Osteoblast (primary cell): Measurements from ENCODE around the gene TMEM234. TPM values are rescaled to one million over a fixed set of nuclear protein-coding genes. Genes with fewer than 3 reads are reported as not detected.

Experiments
- DNase-seq: peaks from one replicate; pipeline ENCODE4 v3.0.0; 2011; ENCODE audit warnings: low spot score, mixed read lengths; ENCODE audit not compliant: insufficient read length; ENCODE audit errors: missing footprints
- H2AFZ ChIP-seq: 2 replicates; pipeline ENCODE4 v1.6.0; 2011; ENCODE audit warnings: mild to moderate bottlenecking, low read length
- H3K27ac ChIP-seq: 2 replicates; pipeline ENCODE4 v1.5.1; 2011; ENCODE audit warnings: mild to moderate bottlenecking, low read depth, low read length, moderate library complexity
- H3K27me3 ChIP-seq: 2 replicates; pipeline ENCODE4 v1.6.0; 2012; ENCODE audit warnings: mild to moderate bottlenecking, control low read depth, inconsistent platforms, low read length, moderate library complexity; ENCODE audit not compliant: insufficient read depth
- H3K36me3 ChIP-seq: 2 replicates; pipeline ENCODE4 v1.5.1; 2011; ENCODE audit warnings: mild to moderate bottlenecking, low read length, control low read depth, moderate library complexity; ENCODE audit not compliant: insufficient read depth
- H3K4me1 ChIP-seq: 2 replicates; pipeline ENCODE4 v1.5.1; 2011; ENCODE audit warnings: mild to moderate bottlenecking, low read length, control low read depth, moderate library complexity; ENCODE audit not compliant: insufficient read depth
- H3K4me2 ChIP-seq: 2 replicates; pipeline ENCODE4 v1.6.0; 2011; ENCODE audit warnings: mild to moderate bottlenecking, low read length; ENCODE audit not compliant: insufficient read depth
- H3K4me3 ChIP-seq: fragments of 200-600 bp; sonication (generic); 3 replicates; pipeline ENCODE4 v1.5.1; 2012; ENCODE audit warnings: mild to moderate bottlenecking, low read length, inconsistent platforms; ENCODE audit not compliant: insufficient read depth
- H3K79me2 ChIP-seq: 2 replicates; pipeline ENCODE4 v1.6.0; 2012; ENCODE audit warnings: mild to moderate bottlenecking, low read length, control low read depth, inconsistent platforms; ENCODE audit not compliant: insufficient read depth
- H3K9me3 ChIP-seq: 2 replicates; pipeline ENCODE4 v1.5.1; 2011; ENCODE audit warnings: low read depth, low read length, control low read depth
- H4K20me1 ChIP-seq: 2 replicates; pipeline ENCODE4 v1.6.0; 2012; ENCODE audit warnings: mild to moderate bottlenecking, low read length, control low read depth; ENCODE audit not compliant: insufficient read depth
- total RNA-seq: library from RNA; depleted of rRNA; stranded (reverse); fragments of >200 nt; gene quantifications from 2 replicates; pipeline ENCODE4 v1.2.3, GENCODE V29; 2012
- TF ChIP-seq, protein P1 (sequence below): IDR thresholded peaks from 2 replicates; pipeline ENCODE4 v1.5.1; 2011; ENCODE audit warnings: mild to moderate bottlenecking, low read depth, low read length, moderate library complexity; ENCODE audit errors: extremely low read depth

The TMEM234 gene
- total RNA-seq, 1 donor, result 24.2 TPM

DNA sequence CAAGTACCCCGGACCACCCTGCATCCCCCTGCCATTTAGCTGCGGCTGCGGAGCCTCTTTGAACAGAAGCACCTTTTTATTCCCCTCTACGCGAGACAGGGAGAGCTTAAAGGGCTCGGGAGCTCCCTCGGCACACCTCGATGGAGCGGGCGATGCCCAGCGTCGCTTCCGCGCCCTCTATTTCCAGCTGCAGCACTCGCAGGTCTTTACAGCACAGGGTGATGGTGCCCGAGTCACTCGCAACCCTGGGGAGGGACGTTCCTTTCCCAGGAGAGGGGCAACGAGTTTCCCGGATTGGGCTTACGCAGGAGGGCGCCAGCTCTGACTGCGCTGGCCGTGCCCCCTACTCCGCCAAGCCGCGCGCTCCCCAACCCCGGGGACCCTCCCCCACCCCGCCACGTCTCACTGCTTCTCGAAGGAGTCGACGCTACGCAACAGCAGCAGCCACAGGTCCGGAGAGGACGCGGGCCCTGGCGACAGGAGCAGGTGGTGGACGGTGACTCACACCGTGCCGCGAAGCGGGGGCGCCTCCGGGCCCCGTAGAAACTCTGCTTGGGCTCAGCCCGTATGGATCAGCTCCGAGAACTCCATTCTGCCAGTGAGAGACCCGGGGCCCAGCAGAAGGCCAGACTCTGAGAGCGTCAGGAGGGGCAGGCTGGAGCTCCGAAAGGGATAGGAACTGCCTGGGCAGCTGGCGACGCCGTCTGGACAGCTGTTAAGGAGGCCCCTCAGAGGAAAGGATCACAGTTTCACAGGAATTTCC, 19.0 kb upstream of the TMEM234 start:
- H3K4me2 ChIP-seq, result peak overlapping the region; percentile 94
- H2AFZ ChIP-seq, result peak overlapping the region; percentile 92
- H3K27ac ChIP-seq, result peak overlapping the region; percentile 37
- TF ChIP-seq, protein P1, sequence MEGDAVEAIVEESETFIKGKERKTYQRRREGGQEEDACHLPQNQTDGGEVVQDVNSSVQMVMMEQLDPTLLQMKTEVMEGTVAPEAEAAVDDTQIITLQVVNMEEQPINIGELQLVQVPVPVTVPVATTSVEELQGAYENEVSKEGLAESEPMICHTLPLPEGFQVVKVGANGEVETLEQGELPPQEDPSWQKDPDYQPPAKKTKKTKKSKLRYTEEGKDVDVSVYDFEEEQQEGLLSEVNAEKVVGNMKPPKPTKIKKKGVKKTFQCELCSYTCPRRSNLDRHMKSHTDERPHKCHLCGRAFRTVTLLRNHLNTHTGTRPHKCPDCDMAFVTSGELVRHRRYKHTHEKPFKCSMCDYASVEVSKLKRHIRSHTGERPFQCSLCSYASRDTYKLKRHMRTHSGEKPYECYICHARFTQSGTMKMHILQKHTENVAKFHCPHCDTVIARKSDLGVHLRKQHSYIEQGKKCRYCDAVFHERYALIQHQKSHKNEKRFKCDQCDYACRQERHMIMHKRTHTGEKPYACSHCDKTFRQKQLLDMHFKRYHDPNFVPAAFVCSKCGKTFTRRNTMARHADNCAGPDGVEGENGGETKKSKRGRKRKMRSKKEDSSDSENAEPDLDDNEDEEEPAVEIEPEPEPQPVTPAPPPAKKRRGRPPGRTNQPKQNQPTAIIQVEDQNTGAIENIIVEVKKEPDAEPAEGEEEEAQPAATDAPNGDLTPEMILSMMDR, result no peak
- H3K9me3 ChIP-seq, result no peaks in the 10 kb centered on the region
- H3K4me3 ChIP-seq, result peak overlapping the region; percentile 81
- DNase-seq, result peak; percentile 91
- H3K4me1 ChIP-seq, result peaks cover 16% of the 10 kb centered on the region
- H4K20me1 ChIP-seq, result no peaks in the 10 kb centered on the region
- H3K79me2 ChIP-seq, result no peaks in the 10 kb centered on the region
- H3K27me3 ChIP-seq, result no peaks in the 10 kb centered on the region
- no peaks in the 10 kb centered on the region for H3K36me3 ChIP-seq

GRCh38 chr1:32240140-32240951, 18.2 kb upstream of the TMEM234 start:
- peak overlapping the region; percentile 94 for H3K4me2 ChIP-seq
- no peaks in the 10 kb centered on the region for H3K79me2 ChIP-seq
- TF ChIP-seq, protein P1, result no peak
- peak overlapping the region; percentile 37 for H3K27ac ChIP-seq
- no peaks in the 10 kb centered on the region for H4K20me1 ChIP-seq
- peak overlapping the region; percentile 81 for H3K4me3 ChIP-seq
- DNase-seq, result peak; percentile 84
- H3K27me3 ChIP-seq, result no peaks in the 10 kb centered on the region
- H3K36me3 ChIP-seq, result no peaks in the 10 kb centered on the region
- H2AFZ ChIP-seq, result peak overlapping the region; percentile 92
- H3K4me1 ChIP-seq, result peaks cover 24% of the 10 kb centered on the region
- H3K9me3 ChIP-seq, result no peaks in the 10 kb centered on the region

GRCh38 chr1:32239790-32240139, 17.6 kb upstream of the TMEM234 start:
- DNase-seq, result no peak
- no peak overlapping the region for H3K27ac ChIP-seq
- TF ChIP-seq, protein P1, result no peak
- H3K36me3 ChIP-seq, result no peaks in the 10 kb centered on the region
- H3K4me3 ChIP-seq, result peak overlapping the region; percentile 81
- no peaks in the 10 kb centered on the region for H3K79me2 ChIP-seq
- H3K4me1 ChIP-seq, result peaks cover 27% of the 10 kb centered on the region
- peak overlapping the region; percentile 94 for H3K4me2 ChIP-seq
- no peaks in the 10 kb centered on the region for H4K20me1 ChIP-seq
- no peaks in the 10 kb centered on the region for H3K9me3 ChIP-seq
- H2AFZ ChIP-seq, result peak overlapping the region; percentile 92
- H3K27me3 ChIP-seq, result no peaks in the 10 kb centered on the region

DNA sequence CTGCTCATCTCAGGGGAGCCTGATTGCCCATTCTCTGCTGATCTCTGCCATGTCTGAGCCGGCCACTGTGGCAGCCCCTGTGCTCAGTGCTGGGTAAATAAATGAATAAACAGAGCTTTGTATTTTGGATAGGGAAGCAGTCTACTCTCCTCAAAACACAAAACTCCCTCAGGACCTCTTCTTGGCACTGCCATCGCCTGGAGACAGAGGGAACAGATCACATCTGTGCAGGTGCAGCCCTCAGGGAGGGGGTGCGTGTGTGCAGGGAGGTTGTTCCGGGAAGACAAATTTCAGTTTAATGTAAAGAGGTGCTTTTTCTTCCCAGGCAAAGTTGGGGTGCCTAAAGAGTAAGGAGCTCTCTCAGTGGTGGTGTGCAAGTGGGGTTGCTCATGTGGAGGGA, 17.2 kb upstream of the TMEM234 start:
- H3K79me2 ChIP-seq, result no peaks in the 10 kb centered on the region
- no peaks in the 10 kb centered on the region for H3K27me3 ChIP-seq
- H4K20me1 ChIP-seq, result no peaks in the 10 kb centered on the region
- H3K27ac ChIP-seq, result no peak overlapping the region
- H3K4me1 ChIP-seq, result peaks cover 27% of the 10 kb centered on the region
- TF ChIP-seq, protein P1, result no peak
- no peak overlapping the region for H2AFZ ChIP-seq
- DNase-seq, result no peak
- H3K4me2 ChIP-seq, result no peak overlapping the region
- H3K9me3 ChIP-seq, result no peaks in the 10 kb centered on the region
- no peak overlapping the region for H3K4me3 ChIP-seq
- H3K36me3 ChIP-seq, result no peaks in the 10 kb centered on the region
